Esophagus squamous epithelium (tissue), 5 donors: ENCODE data around the gene RIMBP2. TPM values are rescaled to one million over a fixed set of nuclear protein-coding genes. Genes with fewer than 3 reads are reported as not detected.

Source experiments
- DNase-seq: peaks from one replicate; lab custom pipeline; 2025; lab: John Stamatoyannopoulos, UW
- H3K27ac ChIP-seq, 4 donors: fragments of 200-600 bp; sonication (generic); one replicate each; pipeline ENCODE4 v1.5.1; 2016 to 2019; ENCODE audit warnings: mild to moderate bottlenecking in 1 of 4
- H3K27me3 ChIP-seq, 4 donors: fragments of 200-600 bp; sonication (generic); 1 replicate in 3 of 4; 2 replicates in 1 of 4; pipeline versions ENCODE4 v1.5.1 to v1.6.0; 2017 to 2021; ENCODE audit warnings: antibody characterized with exemption in 1 of 4
- H3K36me3 ChIP-seq, 3 donors: fragments of 200-600 bp; sonication (generic); one replicate each; pipeline ENCODE4 v1.5.1; 2016 to 2019
- H3K4me1 ChIP-seq, 3 donors: fragments of 200-600 bp; sonication (generic); one replicate each; pipeline ENCODE4 v1.5.1; 2017 to 2019
- H3K4me3 ChIP-seq, 4 donors: fragments of 200-600 bp; sonication (generic); 1 replicate in 3 of 4; 2 replicates in 1 of 4; pipeline ENCODE4 v1.5.1; 2016 to 2019; ENCODE audit warnings: mild to moderate bottlenecking in 2 of 4, moderate library complexity in 1 of 4
- H3K9me3 ChIP-seq, 3 donors: fragments of 200-600 bp; sonication (generic); one replicate each; pipeline ENCODE4 v1.5.1; 2016 to 2019
- CTCF ChIP-seq, 6 experiments: fragments of 450-650 bp in 4 of 6; fragments of 200-600 bp in 2 of 6; sonication (generic) in 2 of 6; IDR thresholded peaks; one replicate each; pipeline ENCODE4 v1.5.1; 2016 to 2019; ENCODE audit warnings: antibody characterized with exemption in 6 of 6, mild to moderate bottlenecking in 4 of 6, moderate library complexity in 4 of 6
- POLR2A ChIP-seq, 4 donors: fragments of 450-650 bp; IDR thresholded peaks; one replicate each; pipeline ENCODE4 v1.6.1; 2017; ENCODE audit warnings: antibody characterized with exemption in 4 of 4, mild to moderate bottlenecking in 4 of 4, moderate library complexity in 3 of 4
- WGBS, 2 donors: methylation state at CpG; one replicate each; pipeline ENCODE4 v1.1.5; 2018; 5-methylcytosine and 5-hydroxymethylcytosine counted together
- intact Hi-C: fragments of 100-400 bp; cut with DNase I; formaldehyde crosslinking; loops from one replicate; pipeline ENCODE4 v1.15.0; 2022
- total RNA-seq, 4 donors: library from RNA; depleted of rRNA; stranded (reverse); fragments of >200 nt; gene quantifications; one replicate each; pipeline ENCODE4 v1.1.0, GENCODE V29; 2016
- donor health status: DM: yes; HTN: yes; CAD: no.

RIMBP2 gene
- total RNA-seq, 4 donors from 2014 or later: 0.08 to 0.76 (median 0.46) TPM

GRCh38 chr12:130674676-130675075 lies 41.4 kb downstream of the RIMBP2 start:
- Histone ChIP-seq H3K36me3 (no peaks in the 10 kb centered on the region), H3K27me3 (no peaks in the 10 kb centered on the region), H3K4me3 (no peak overlapping the region), H3K9me3 (no peaks in the 10 kb centered on the region), H3K4me1 (no peaks in the 10 kb centered on the region), H3K27ac (no peak overlapping the region)
- 85 to 89% methylated on average over 22 to 23 of the region's 24 CpGs for WGBS, 2 donors
- TF ChIP-seq CTCF (IDR thresholded peaks at IDR 0.05) (no peak), POLR2A (IDR thresholded peaks at IDR 0.05) (no peak)
- DNase-seq: no peak
- intact Hi-C loops: no loop called here

- DNase-seq: no peak
Measured at GRCh38 chr12:130673036-130673705, 42.9 kb downstream of the RIMBP2 start.

GRCh38 chr12:130672089-130672820 lies 43.8 kb downstream of the RIMBP2 start:
- no peak for DNase-seq
- no peak overlapping the region for H3K27ac ChIP-seq
- H3K9me3 ChIP-seq: peaks cover 0 to 10% (median 0%) of the 10 kb centered on the region in 3 donors
- intact Hi-C loops: no loop called here
- H3K27me3 ChIP-seq: no peaks in the 10 kb centered on the region
- H3K4me1 ChIP-seq: peaks cover 0 to 5% (median 0%) of the 10 kb centered on the region in 3 donors
- H3K4me3 ChIP-seq: no peak overlapping the region
- 60 to 75% methylated on average over 13 to 15 of the region's 15 CpGs for WGBS, 2 donors
- no peaks in the 10 kb centered on the region for H3K36me3 ChIP-seq
- TF ChIP-seq POLR2A (IDR thresholded peaks at IDR 0.05) (no peak), CTCF (IDR thresholded peaks at IDR 0.05) (no peak)

More at GRCh38 chr12:130673036-130673705, 42.9 kb downstream of the RIMBP2 start:
- 68 to 71% methylated on average over 4 to 8 of the region's 17 CpGs for WGBS, 2 donors
- Histone ChIP-seq H3K27me3 (no peaks in the 10 kb centered on the region), H3K9me3 (peaks cover 0 to 1% (median 0%) of the 10 kb centered on the region in 3 donors), H3K4me3 (no peak overlapping the region), H3K36me3 (no peaks in the 10 kb centered on the region), H3K4me1 (peaks cover 0 to 5% (median 0%) of the 10 kb centered on the region in 3 donors), H3K27ac (no peak overlapping the region)
- TF ChIP-seq CTCF (IDR thresholded peaks at IDR 0.05): no peak
- TF ChIP-seq POLR2A (IDR thresholded peaks at IDR 0.05): no peak
- intact Hi-C loops: no loop called here

GRCh38 chr12:130671556-130671955 lies 44.5 kb downstream of the RIMBP2 start:
- H3K9me3 ChIP-seq: peaks cover 0 to 10% (median 0%) of the 10 kb centered on the region in 3 donors
- WGBS, 2 donors: 80 to 81% methylated on average over 2 to 5 of the region's 5 CpGs

More at GRCh38 chr12:130671556-130671955, 44.5 kb downstream of the RIMBP2 start:
- Histone ChIP-seq H3K4me3 (no peak overlapping the region), H3K36me3 (no peaks in the 10 kb centered on the region), H3K27ac (no peak overlapping the region), H3K27me3 (no peaks in the 10 kb centered on the region), H3K4me1 (peaks cover 0 to 5% (median 0%) of the 10 kb centered on the region in 3 donors)
- TF ChIP-seq CTCF (IDR thresholded peaks at IDR 0.05) (no peak), POLR2A (IDR thresholded peaks at IDR 0.05) (no peak)
- intact Hi-C loops: no loop called here
- DNase-seq: no peak
